Measurements from ENCODE around the gene PRPH. TPM values are rescaled to one million over a fixed set of nuclear protein-coding genes. Genes with fewer than 3 reads are reported as not detected.

Gene PRPH
- total and polyA plus RNA-seq, 2 of the 4 experiments (the other 2 are of a cell fraction) = not detected

GRCh38 chr12:49287876-49288275, 7.1 kb upstream of the PRPH start:
- no peak overlapping the region for H3K27ac ChIP-seq (ENCODE audit: insufficient read depth, low read length)
- no peak for DNase-seq
- BruUV-seq (replicated peaks) = no TSS peak

More at GRCh38 chr12:49287876-49288275, 7.1 kb upstream of the PRPH start:
- POLR2A ChIA-PET (ENCODE audit: unreplicated experiment) = no interaction called here
- H2BK20ac ChIP-seq (ENCODE audit: low read depth, low read length) = no peak overlapping the region
- no peak overlapping the region for H2BK5ac ChIP-seq (ENCODE audit: low read depth, low read length, poor library complexity, severe bottlenecking)
- CTCF ChIA-PET = interaction anchor here (1.0 to 2.3 kb wide), 4 partner anchors 8 to 226 kb away, joined by 3 to 7 read pairs (median 4); partner anchors contain the start of gene DNAJC22
- H3K9me3 ChIP-seq (ENCODE audit: control insufficient read depth, insufficient read depth, low read length) = peaks cover 3% of the 10 kb centered on the region
- H4K20me1 ChIP-seq (ENCODE audit: insufficient read depth, low read length) = no peaks in the 10 kb centered on the region
- no peak overlapping the region for H3K4ac ChIP-seq (ENCODE audit: low read depth, low read length)
- H4K8ac ChIP-seq (ENCODE audit: low read depth in 2 of 2, low read length in 2 of 2) = no peak overlapping the region
- no peak overlapping the region for H2AK5ac ChIP-seq (ENCODE audit: low read depth, low read length)
- no CpG with 5 or more reads among the region's 6 CpGs for WGBS, 2 experiments (ENCODE audit: extremely low coverage in 2 of 2, insufficient read length in 1 of 2)
- no peak overlapping the region for H2BK15ac ChIP-seq (ENCODE audit: low read depth, low read length)
- no peak overlapping the region for H3K9ac ChIP-seq (ENCODE audit: low read depth, low read length)
- TF ChIP-seq BHLHE40 (IDR thresholded peaks at IDR 0.05; ENCODE audit: low read depth, low read length) (no peak), RFX5 (IDR thresholded peaks at IDR 0.05; ENCODE audit: low read depth, low read length) (no peak), FOS (IDR thresholded peaks at IDR 0.05; ENCODE audit: low read depth, low read length) (no peak), SMC3 (IDR thresholded peaks at IDR 0.05; ENCODE audit: low read depth, low read length) (no peak), CHD1 (IDR thresholded peaks at IDR 0.05; ENCODE audit: low read depth, low read length) (no peak), RCOR1 (IDR thresholded peaks at IDR 0.05; ENCODE audit: insufficient replicate concordance, low read length) (no peak), MXI1 (IDR thresholded peaks at IDR 0.05; ENCODE audit: borderline replicate concordance, low read depth, low read length) (no peak), CEBPB (IDR thresholded peaks at IDR 0.05; ENCODE audit: low read depth, low read length) (no peak)
- TF ChIP-seq, protein P1, sequence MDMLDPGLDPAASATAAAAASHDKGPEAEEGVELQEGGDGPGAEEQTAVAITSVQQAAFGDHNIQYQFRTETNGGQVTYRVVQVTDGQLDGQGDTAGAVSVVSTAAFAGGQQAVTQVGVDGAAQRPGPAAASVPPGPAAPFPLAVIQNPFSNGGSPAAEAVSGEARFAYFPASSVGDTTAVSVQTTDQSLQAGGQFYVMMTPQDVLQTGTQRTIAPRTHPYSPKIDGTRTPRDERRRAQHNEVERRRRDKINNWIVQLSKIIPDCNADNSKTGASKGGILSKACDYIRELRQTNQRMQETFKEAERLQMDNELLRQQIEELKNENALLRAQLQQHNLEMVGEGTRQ (IDR thresholded peaks at IDR 0.05; ENCODE audit: low read depth, low read length) = no peak
- TF ChIP-seq, protein P2, sequence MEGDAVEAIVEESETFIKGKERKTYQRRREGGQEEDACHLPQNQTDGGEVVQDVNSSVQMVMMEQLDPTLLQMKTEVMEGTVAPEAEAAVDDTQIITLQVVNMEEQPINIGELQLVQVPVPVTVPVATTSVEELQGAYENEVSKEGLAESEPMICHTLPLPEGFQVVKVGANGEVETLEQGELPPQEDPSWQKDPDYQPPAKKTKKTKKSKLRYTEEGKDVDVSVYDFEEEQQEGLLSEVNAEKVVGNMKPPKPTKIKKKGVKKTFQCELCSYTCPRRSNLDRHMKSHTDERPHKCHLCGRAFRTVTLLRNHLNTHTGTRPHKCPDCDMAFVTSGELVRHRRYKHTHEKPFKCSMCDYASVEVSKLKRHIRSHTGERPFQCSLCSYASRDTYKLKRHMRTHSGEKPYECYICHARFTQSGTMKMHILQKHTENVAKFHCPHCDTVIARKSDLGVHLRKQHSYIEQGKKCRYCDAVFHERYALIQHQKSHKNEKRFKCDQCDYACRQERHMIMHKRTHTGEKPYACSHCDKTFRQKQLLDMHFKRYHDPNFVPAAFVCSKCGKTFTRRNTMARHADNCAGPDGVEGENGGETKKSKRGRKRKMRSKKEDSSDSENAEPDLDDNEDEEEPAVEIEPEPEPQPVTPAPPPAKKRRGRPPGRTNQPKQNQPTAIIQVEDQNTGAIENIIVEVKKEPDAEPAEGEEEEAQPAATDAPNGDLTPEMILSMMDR (conservative IDR thresholded peaks at IDR 0.05; ENCODE audit: low read depth, low read length) = no peak
- H3K23ac ChIP-seq (ENCODE audit: low read depth, low read length) = no peak overlapping the region
- no peak overlapping the region for H3K14ac ChIP-seq (replicated peaks; ENCODE audit: low read depth, low read length)
- no peaks in the 10 kb centered on the region for H3K79me1 ChIP-seq (ENCODE audit: low read depth in 1 of 2, low read length in 2 of 2)
- H2AFZ ChIP-seq (replicated peaks; ENCODE audit: low read length, poor library complexity) = no peak overlapping the region
- H3K4me2 ChIP-seq (ENCODE audit: low read depth, low read length) = no peak overlapping the region
- H3K4me3 ChIP-seq (ENCODE audit: insufficient read depth, low read depth, low read length) = no peak overlapping the region
- in situ Hi-C loops (cut with MboI; ENCODE audit: low sequenced_read_pairs) = no loop called here
- peaks cover 14% of the 10 kb centered on the region for H3K27me3 ChIP-seq (ENCODE audit: control insufficient read depth, insufficient read depth, low read length)
- intact Hi-C loops (cut with micrococcal nuclease) = loop anchor here (1.0 to 2.0 kb wide), 4 partner anchors 49 to 293 kb away; partner anchors contain the start of gene C1QL4
- ATAC-seq (ENCODE audit: low read depth) = peak; percentile 33
- H3K18ac ChIP-seq (ENCODE audit: low read depth, low read length) = no peak overlapping the region
- no peaks in the 10 kb centered on the region for H3K4me1 ChIP-seq (ENCODE audit: control insufficient read depth, insufficient read depth, low read length)
- H4K91ac ChIP-seq (ENCODE audit: insufficient read depth, low read depth, low read length) = no peak overlapping the region
- no peaks in the 10 kb centered on the region for H3K9me1 ChIP-seq (ENCODE audit: insufficient read depth, low read length)
- no peak overlapping the region for H3K56ac ChIP-seq (ENCODE audit: extremely low read depth, insufficient read depth, low read length)
- H2BK120ac ChIP-seq (ENCODE audit: low read depth, low read length) = no peak overlapping the region
- dilution Hi-C loops (cut with HindIII; ENCODE audit: low sequenced_read_pairs, unreplicated experiment) = no loop called here
- no peak overlapping the region for H4K5ac ChIP-seq (ENCODE audit: low read depth, low read length)
- no peak overlapping the region for H2AK9ac ChIP-seq (replicated peaks; ENCODE audit: low read depth, low read length, poor library complexity)
- H3K36me3 ChIP-seq (ENCODE audit: control insufficient read depth, insufficient read depth, low read length) = no peaks in the 10 kb centered on the region
